H9 (cell line): ENCODE measurements around the gene TK1. TPM values are rescaled to one million over a fixed set of nuclear protein-coding genes. Genes with fewer than 3 reads are reported as not detected.
"Not testable (repeated sequence)": the region's sequence is repeated elsewhere in the genome, so short reads cannot be mapped to it uniquely, and the experiment has no call there.

Source experiments
- DNase-seq: peaks from one replicate; pipeline ENCODE4 v3.0.0-alpha.2; 2017
- H2AFZ ChIP-seq: one replicate; pipeline ENCODE4 v1.6.1; 2013; ENCODE audit warnings: mild to moderate bottlenecking, low read length, control low read depth, moderate library complexity
- H2AK5ac ChIP-seq: 2 replicates; pipeline ENCODE4 v1.6.1; 2013; ENCODE audit warnings: low read length, control low read depth, mixed read lengths; ENCODE audit not compliant: insufficient read length
- H2BK120ac ChIP-seq: one replicate; pipeline ENCODE4 v1.6.1; 2013; ENCODE audit warnings: low read depth, mild to moderate bottlenecking, low read length, control low read depth, inconsistent platforms; ENCODE audit not compliant: poor library complexity, severe bottlenecking
- H2BK12ac ChIP-seq: 2 replicates; pipeline ENCODE4 v1.6.1; 2013; ENCODE audit warnings: low read length, control low read depth, mixed read lengths, low read depth; ENCODE audit not compliant: insufficient read length
- H2BK15ac ChIP-seq: 2 replicates; pipeline ENCODE4 v1.6.1; 2013; ENCODE audit warnings: low read depth, low read length, control low read depth
- H2BK20ac ChIP-seq: one replicate; pipeline ENCODE4 v1.6.1; 2013; ENCODE audit warnings: low read depth, mild to moderate bottlenecking, low read length, control low read depth, inconsistent platforms; ENCODE audit not compliant: poor library complexity, severe bottlenecking
- H2BK5ac ChIP-seq: 2 replicates; pipeline ENCODE4 v1.6.1; 2013; ENCODE audit warnings: low read length, control low read depth, mixed read lengths; ENCODE audit not compliant: insufficient read length
- H3K14ac ChIP-seq: 2 replicates; pipeline ENCODE4 v1.6.1; 2013; ENCODE audit warnings: low read length, control low read depth; ENCODE audit not compliant: insufficient read depth
- H3K18ac ChIP-seq: 2 replicates; pipeline ENCODE4 v1.6.1; 2013; ENCODE audit warnings: low read depth, mild to moderate bottlenecking, mixed read lengths, low read length, control low read depth; ENCODE audit not compliant: insufficient read length
- H3K23ac ChIP-seq: 2 replicates; pipeline ENCODE4 v1.6.1; 2013; ENCODE audit warnings: low read length, control low read depth, mixed read lengths, low read depth; ENCODE audit not compliant: insufficient read length
- H3K23me2 ChIP-seq: 2 replicates; pipeline ENCODE4 v1.6.1; 2013; ENCODE audit warnings: low read depth, mild to moderate bottlenecking, mixed read lengths, low read length, control low read depth; ENCODE audit not compliant: insufficient read length, poor library complexity, severe bottlenecking
- H3K27ac ChIP-seq: 2 replicates; pipeline ENCODE4 v1.5.1; 2013; ENCODE audit warnings: low read length, control low read depth, mixed read lengths, low read depth; ENCODE audit not compliant: insufficient read length
- H3K27me3 ChIP-seq: 2 replicates; pipeline ENCODE4 v1.6.1; 2013; ENCODE audit warnings: low read length, control low read depth, inconsistent platforms; ENCODE audit not compliant: insufficient read depth
- H3K4ac ChIP-seq: 2 replicates; pipeline ENCODE4 v1.6.1; 2013; ENCODE audit warnings: low read depth, mild to moderate bottlenecking, control low read depth, inconsistent platforms, low read length, moderate library complexity
- H3K4me1 ChIP-seq: 2 replicates; pipeline ENCODE4 v1.6.1; 2013; ENCODE audit warnings: low read length, control low read depth, inconsistent platforms; ENCODE audit not compliant: insufficient read depth
- H3K4me2 ChIP-seq: 2 replicates; pipeline ENCODE4 v1.6.1; 2013; ENCODE audit warnings: low read length, control low read depth, mixed read lengths; ENCODE audit not compliant: insufficient read length, insufficient read depth
- H3K56ac ChIP-seq: 2 replicates; pipeline ENCODE4 v1.6.1; 2013; ENCODE audit warnings: low read depth, mild to moderate bottlenecking, mixed read lengths, low read length, control low read depth; ENCODE audit not compliant: insufficient read length
- H3K79me1 ChIP-seq: 2 replicates; pipeline ENCODE4 v1.6.1; 2013; ENCODE audit warnings: low read depth, mild to moderate bottlenecking, moderate library complexity, low read length, control low read depth, inconsistent platforms; ENCODE audit not compliant: insufficient read depth, poor library complexity, severe bottlenecking
- H3K79me2 ChIP-seq: 2 replicates; pipeline ENCODE4 v1.6.1; 2013; ENCODE audit warnings: low read length, control low read depth, inconsistent platforms; ENCODE audit not compliant: insufficient read depth
- H3K9ac ChIP-seq: 2 replicates; pipeline ENCODE4 v1.6.1; 2013; ENCODE audit warnings: low read length, control low read depth, mixed read lengths; ENCODE audit not compliant: insufficient read length; ENCODE audit errors: extremely low read depth
- H3K9me3 ChIP-seq: one replicate; pipeline ENCODE4 v1.6.1; 2013; ENCODE audit warnings: low read depth, low read length, inconsistent platforms; ENCODE audit not compliant: control insufficient read depth
- H3T11ph ChIP-seq: one replicate; pipeline ENCODE4 v1.6.1; 2013; ENCODE audit warnings: mild to moderate bottlenecking, low read length, control low read depth, inconsistent platforms
- H4K20me1 ChIP-seq: one replicate; pipeline ENCODE4 v1.6.1; 2013; ENCODE audit not compliant: control insufficient read depth, insufficient read length, insufficient read depth
- H4K5ac ChIP-seq: 2 replicates; pipeline ENCODE4 v1.6.1; 2013; ENCODE audit warnings: low read depth, mild to moderate bottlenecking, mixed read lengths, low read length, control low read depth; ENCODE audit not compliant: insufficient read length
- H4K8ac ChIP-seq: replicated peaks from 2 replicates; pipeline ENCODE4 v1.6.1; 2013; ENCODE audit warnings: low read length, control low read depth, mixed read lengths, low read depth; ENCODE audit not compliant: insufficient read length
- H4K91ac ChIP-seq: 2 replicates; pipeline ENCODE4 v1.6.1; 2013; ENCODE audit warnings: low read depth, mild to moderate bottlenecking, moderate library complexity, mixed read lengths, low read length, control low read depth; ENCODE audit not compliant: insufficient read length
- H3K27ac Mint-ChIP-seq, 3 experiments: 2 replicates in 2 of 3; 3 replicates in 1 of 3; pipeline ENCODE4 v1.8.0; 2020 to 2021; ENCODE audit warnings: mixed read lengths in 3 of 3, mild to moderate bottlenecking in 1 of 3, moderate library complexity in 1 of 3
- H3K27me3 Mint-ChIP-seq: 2 replicates; pipeline ENCODE4 v1.8.0; 2021; ENCODE audit warnings: low read depth, mild to moderate bottlenecking, moderate library complexity, mixed read lengths
- H3K36me3 Mint-ChIP-seq, 3 experiments: 2 replicates in 2 of 3; 3 replicates in 1 of 3; pipeline ENCODE4 v1.8.0; 2020 to 2021; ENCODE audit warnings: low read depth in 3 of 3, mixed read lengths in 3 of 3; ENCODE audit not compliant: insufficient read depth in 1 of 3
- H3K4me1 Mint-ChIP-seq, 2 experiments: 2 replicates each; pipeline ENCODE4 v1.8.0; 2020; ENCODE audit warnings: mixed read lengths in 2 of 2
- H3K4me3 Mint-ChIP-seq, 2 experiments: 2 replicates in 1 of 2; 3 replicates in 1 of 2; pipeline ENCODE4 v1.8.0; 2020 to 2021; ENCODE audit warnings: mild to moderate bottlenecking in 2 of 2, mixed read lengths in 2 of 2, moderate library complexity in 1 of 2
- H3K9me3 Mint-ChIP-seq, 2 experiments: 2 replicates in 1 of 2; 3 replicates in 1 of 2; pipeline ENCODE4 v1.8.0; 2020; ENCODE audit warnings: mild to moderate bottlenecking in 2 of 2, mixed read lengths in 2 of 2, moderate library complexity in 1 of 2
- WGBS: extraction: QIAGEN DNeasy Blood & Tissue Kit; methylation state at CpG from one replicate; pipeline ENCODE4 v1.1.7; 2013; ENCODE audit warnings: missing lambda C conversion rate, low lambda C conversion rate, mixed read lengths; ENCODE audit not compliant: insufficient read length; ENCODE audit errors: extremely low coverage; 5-methylcytosine and 5-hydroxymethylcytosine counted together
- total RNA-seq: library from RNA; stranded (reverse); gene quantifications from 2 replicates; pipeline ENCODE4 v1.2.1, GENCODE V29; 2021
- TF ChIP-seq, protein P1 (sequence below): fragments of 200-600 bp; sonication (generic); conservative IDR thresholded peaks from 3 replicates; pipeline ENCODE4 v1.8.0; 2021; ENCODE audit warnings: antibody characterized with exemption, mild to moderate bottlenecking

TK1 gene
- total RNA-seq, 1 experiment from 2014 or later: 95.8 TPM

DNA sequence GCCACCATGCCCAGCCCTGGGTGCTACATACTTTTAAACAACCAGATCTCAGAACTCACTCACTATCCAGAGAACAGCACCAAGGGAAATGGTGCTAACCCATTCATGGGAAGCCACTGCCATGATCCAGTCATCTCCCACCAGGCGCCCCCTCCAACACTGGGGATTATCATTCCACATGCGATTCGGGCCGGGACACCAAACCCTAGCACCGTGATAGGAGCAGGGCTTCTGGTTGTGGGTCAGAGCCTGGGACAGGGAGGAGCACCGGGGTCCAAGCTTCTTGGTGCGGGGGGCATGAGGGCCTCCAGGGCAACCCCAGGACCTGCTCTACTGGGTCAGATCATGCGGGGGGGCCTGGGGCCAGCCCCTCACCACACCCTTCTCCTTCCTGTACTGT lies 49.0 kb upstream of the TK1 start:
- no peak overlapping the region for H3K56ac ChIP-seq
- no peak overlapping the region for H2BK20ac ChIP-seq
- H3K4me1 Mint-ChIP-seq: peaks cover 0 to 20% of the 10 kb centered on the region in 2 experiments; a peak in 2 of 4 replicates
- TF ChIP-seq, protein P1, sequence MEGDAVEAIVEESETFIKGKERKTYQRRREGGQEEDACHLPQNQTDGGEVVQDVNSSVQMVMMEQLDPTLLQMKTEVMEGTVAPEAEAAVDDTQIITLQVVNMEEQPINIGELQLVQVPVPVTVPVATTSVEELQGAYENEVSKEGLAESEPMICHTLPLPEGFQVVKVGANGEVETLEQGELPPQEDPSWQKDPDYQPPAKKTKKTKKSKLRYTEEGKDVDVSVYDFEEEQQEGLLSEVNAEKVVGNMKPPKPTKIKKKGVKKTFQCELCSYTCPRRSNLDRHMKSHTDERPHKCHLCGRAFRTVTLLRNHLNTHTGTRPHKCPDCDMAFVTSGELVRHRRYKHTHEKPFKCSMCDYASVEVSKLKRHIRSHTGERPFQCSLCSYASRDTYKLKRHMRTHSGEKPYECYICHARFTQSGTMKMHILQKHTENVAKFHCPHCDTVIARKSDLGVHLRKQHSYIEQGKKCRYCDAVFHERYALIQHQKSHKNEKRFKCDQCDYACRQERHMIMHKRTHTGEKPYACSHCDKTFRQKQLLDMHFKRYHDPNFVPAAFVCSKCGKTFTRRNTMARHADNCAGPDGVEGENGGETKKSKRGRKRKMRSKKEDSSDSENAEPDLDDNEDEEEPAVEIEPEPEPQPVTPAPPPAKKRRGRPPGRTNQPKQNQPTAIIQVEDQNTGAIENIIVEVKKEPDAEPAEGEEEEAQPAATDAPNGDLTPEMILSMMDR: no peak
- H3K4me1 ChIP-seq: no peaks in the 10 kb centered on the region
- no peak overlapping the region for H3K14ac ChIP-seq
- H3K4ac ChIP-seq: no peak overlapping the region
- no peak overlapping the region for H2BK5ac ChIP-seq
- H3K79me2 ChIP-seq: no peaks in the 10 kb centered on the region
- no peak overlapping the region for H3K27ac Mint-ChIP-seq
- DNase-seq: no peak
- no peak overlapping the region for H2AFZ ChIP-seq
- H3K9ac ChIP-seq: no peak overlapping the region
- H3T11ph ChIP-seq: no peak overlapping the region
- no peak overlapping the region for H3K23ac ChIP-seq
- H2AK5ac ChIP-seq: no peak overlapping the region
- no peaks in the 10 kb centered on the region for H4K20me1 ChIP-seq
- no peaks in the 10 kb centered on the region for H3K9me3 Mint-ChIP-seq
- no peaks in the 10 kb centered on the region for H3K79me1 ChIP-seq
- H4K8ac ChIP-seq: no peak overlapping the region
- H3K27me3 ChIP-seq: peaks cover 2% of the 10 kb centered on the region; the same call in 1 of the 2 replicates
- no peak overlapping the region for H3K4me2 ChIP-seq
- no peak overlapping the region for H4K5ac ChIP-seq
- peaks cover 32% of the 10 kb centered on the region for H3K27me3 Mint-ChIP-seq
- no peak overlapping the region for H3K18ac ChIP-seq
- H3K23me2 ChIP-seq: no peaks in the 10 kb centered on the region
- H2BK15ac ChIP-seq: no peak overlapping the region
- WGBS: no CpG with 5 or more reads among the region's 8 CpGs
- no peak overlapping the region for H2BK120ac ChIP-seq
- H2BK12ac ChIP-seq: no peak overlapping the region
- H3K27ac ChIP-seq: no peak overlapping the region
- H3K4me3 Mint-ChIP-seq: no peak overlapping the region
- H3K36me3 Mint-ChIP-seq: no peaks in the 10 kb centered on the region
- H3K9me3 ChIP-seq: no peaks in the 10 kb centered on the region
- H4K91ac ChIP-seq: no peak overlapping the region

DNA sequence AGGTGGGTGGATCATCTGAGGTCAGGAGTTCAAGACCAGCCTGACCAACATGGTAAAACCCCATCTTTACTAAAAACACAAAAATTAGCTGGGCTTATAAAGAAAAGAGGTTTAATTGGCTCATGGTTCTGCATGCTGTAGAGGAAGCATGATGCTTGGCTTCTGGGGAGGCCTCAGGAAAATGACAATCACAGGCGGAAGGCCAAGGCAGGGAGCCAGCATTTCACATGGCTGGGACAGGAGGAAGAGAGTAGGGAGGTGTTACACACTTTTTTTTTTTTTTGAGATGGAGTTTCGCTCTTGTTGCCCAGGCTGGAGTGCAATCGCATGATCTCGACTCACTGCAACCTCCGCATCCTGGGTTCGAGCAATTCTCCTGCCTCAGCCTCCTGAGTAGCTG lies 48.2 kb upstream of the TK1 start:
- not testable (repeated sequence) for H4K20me1 ChIP-seq, H3K23me2 ChIP-seq, H3K79me1 ChIP-seq, H3K56ac ChIP-seq, H3K4me1 ChIP-seq, H3T11ph ChIP-seq, H3K9ac ChIP-seq, H3K36me3 Mint-ChIP-seq, H2AK5ac ChIP-seq, H4K91ac ChIP-seq, H2BK12ac ChIP-seq, H2BK120ac ChIP-seq, H3K27me3 ChIP-seq, H3K9me3 ChIP-seq, H3K9me3 Mint-ChIP-seq, H3K4me2 ChIP-seq, H3K23ac ChIP-seq, H2BK5ac ChIP-seq, H3K4ac ChIP-seq, DNase-seq, H4K8ac ChIP-seq, H2BK15ac ChIP-seq, H3K27ac ChIP-seq, H3K4me3 Mint-ChIP-seq, H3K18ac ChIP-seq, H2AFZ ChIP-seq, H2BK20ac ChIP-seq, H3K79me2 ChIP-seq, H4K5ac ChIP-seq, H3K27ac Mint-ChIP-seq, H3K14ac ChIP-seq
- H3K27me3 Mint-ChIP-seq: peaks cover 40% of the 10 kb centered on the region
- WGBS: no CpG with 5 or more reads among the region's 6 CpGs
- H3K4me1 Mint-ChIP-seq: peaks cover 0 to 22% of the 10 kb centered on the region in 2 experiments; a peak in 2 of 4 replicates
